GM21825 (cell line): Measurements from ENCODE around the gene DPCD.

Experiments used
- ATAC-seq: cut with Tn5 transposase; IDR thresholded peaks from one replicate; pipeline ENCODE4 v1.9.1; 2021; ENCODE audit warnings: mild to moderate bottlenecking, moderate library complexity; ENCODE audit not compliant: unreplicated experiment

The DPCD gene

GRCh38 chr10:101567165-101568006, 20.7 kb upstream of the DPCD start:
- ATAC-seq, result no peak

GRCh38 chr10:101568054-101568745, 19.9 kb upstream of the DPCD start:
- ATAC-seq, result no peak

- ATAC-seq, result no peak
These were observed 18.8 kb upstream of the DPCD start for GRCh38 chr10:101569323-101569621.

- peak; percentile 74 for ATAC-seq
These were observed 18.3 kb upstream of the DPCD start for GRCh38 chr10:101569622-101570427.

- no peak for ATAC-seq
These were observed 17.5 kb upstream of the DPCD start for GRCh38 chr10:101570428-101571270.

- no peak for ATAC-seq
These were observed 16.7 kb upstream of the DPCD start for GRCh38 chr10:101571271-101571925.

GRCh38 chr10:101572126-101572525, 16.0 kb upstream of the DPCD start:
- no peak for ATAC-seq

- no peak for ATAC-seq
These were observed 15.3 kb upstream of the DPCD start for GRCh38 chr10:101572785-101573184.

GRCh38 chr10:101573885-101574753, 14.0 kb upstream of the DPCD start:
- no peak for ATAC-seq

GRCh38 chr10:101575091-101575490, 13.0 kb upstream of the DPCD start:
- no peak for ATAC-seq

- ATAC-seq, result no peak
These were observed 12.4 kb upstream of the DPCD start for GRCh38 chr10:101575580-101576210.

- ATAC-seq, result no peak
These were observed 11.8 kb upstream of the DPCD start for GRCh38 chr10:101576211-101576863.

- ATAC-seq, result no peak
These were observed 10.8 kb upstream of the DPCD start for GRCh38 chr10:101577121-101577871.

- ATAC-seq, result no peak
These were observed 9.9 kb upstream of the DPCD start for GRCh38 chr10:101578192-101578591.

GRCh38 chr10:101578803-101579515, 9.2 kb upstream of the DPCD start:
- ATAC-seq, result no peak

- no peak for ATAC-seq
These were observed 8.6 kb upstream of the DPCD start for GRCh38 chr10:101579516-101579870.
